ENCODE data around the gene IRF4. TPM values are rescaled to one million over a fixed set of nuclear protein-coding genes. Genes with fewer than 3 reads are reported as not detected.

Gene IRF4
- total and polyA plus RNA-seq, 2 donors (not counting 3 experiments of a cell fraction or from before 2014, with no cell fraction given), result not detected

DNA sequence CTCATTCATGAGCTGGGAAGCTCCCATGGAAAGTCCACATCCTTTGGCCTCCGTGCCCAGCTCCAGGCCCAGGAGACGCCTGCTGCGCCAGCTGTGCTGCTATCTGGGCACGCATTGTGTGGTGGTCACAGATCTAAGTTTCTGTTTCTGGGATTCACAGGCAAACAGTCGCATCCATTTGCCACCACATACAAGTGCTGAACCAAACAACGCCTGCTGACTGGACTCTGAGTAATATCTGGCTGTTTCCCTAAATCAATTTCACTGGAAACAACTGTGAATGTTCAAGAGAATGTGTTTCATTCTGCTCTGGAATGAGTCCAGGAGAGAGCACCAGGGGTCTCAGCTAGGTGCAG lies 45.5 kb downstream of the IRF4 start:
- no peak overlapping the region for H3K4me2 ChIP-seq (ENCODE audit: insufficient read depth, low read length)
- no peaks in the 10 kb centered on the region for H3K9me3 ChIP-seq (replicated peaks; ENCODE audit: control insufficient read depth, insufficient read depth, low read length)
- no peaks in the 10 kb centered on the region for H3K79me2 ChIP-seq (ENCODE audit: control insufficient read depth, insufficient read depth, low read length)
- no TSS peak for BruUV-seq (replicated peaks)
- no peaks in the 10 kb centered on the region for H3K9me1 ChIP-seq (replicated peaks; ENCODE audit: control insufficient read depth, extremely low read depth, insufficient read depth, low read length)
- POLR2A ChIA-PET, result no interaction called here
- DNase-seq (ENCODE audit: low read depth, low spot score), result no peak
- CTCF ChIA-PET, result no interaction called here
- no peaks in the 10 kb centered on the region for H3K27me3 ChIP-seq (ENCODE audit: control insufficient read depth in 2 of 2, insufficient read depth in 2 of 2, low read length in 2 of 2)
- H3K4me1 ChIP-seq (ENCODE audit: control insufficient read depth, extremely low read depth, insufficient read depth, low read length), result no peaks in the 10 kb centered on the region
- no peak overlapping the region for H3K4me3 ChIP-seq (replicated peaks in 1 of 3; ENCODE audit: insufficient read depth in 1 of 3, low read depth in 1 of 3, low read length in 3 of 3)
- dilution Hi-C loops (cut with MboI; ENCODE audit: extremely low pct_ligation_motif_present, low sequenced_read_pairs) (no loop called here), intact Hi-C loops (cut with micrococcal nuclease) (no loop called here)
- no peaks in the 10 kb centered on the region for H4K20me1 ChIP-seq (replicated peaks; ENCODE audit: control insufficient read depth, extremely low read depth, insufficient read depth, low read length)
- no peak overlapping the region for H2AFZ ChIP-seq (ENCODE audit: low read depth, low read length)
- H3K27ac ChIP-seq (ENCODE audit: insufficient read depth, low read depth, low read length), result no peak overlapping the region
- H3K9ac ChIP-seq (replicated peaks; ENCODE audit: extremely low read depth, insufficient read depth, low read length), result no peak overlapping the region
- no peak for FAIRE-seq
- TF ChIP-seq, protein P1, sequence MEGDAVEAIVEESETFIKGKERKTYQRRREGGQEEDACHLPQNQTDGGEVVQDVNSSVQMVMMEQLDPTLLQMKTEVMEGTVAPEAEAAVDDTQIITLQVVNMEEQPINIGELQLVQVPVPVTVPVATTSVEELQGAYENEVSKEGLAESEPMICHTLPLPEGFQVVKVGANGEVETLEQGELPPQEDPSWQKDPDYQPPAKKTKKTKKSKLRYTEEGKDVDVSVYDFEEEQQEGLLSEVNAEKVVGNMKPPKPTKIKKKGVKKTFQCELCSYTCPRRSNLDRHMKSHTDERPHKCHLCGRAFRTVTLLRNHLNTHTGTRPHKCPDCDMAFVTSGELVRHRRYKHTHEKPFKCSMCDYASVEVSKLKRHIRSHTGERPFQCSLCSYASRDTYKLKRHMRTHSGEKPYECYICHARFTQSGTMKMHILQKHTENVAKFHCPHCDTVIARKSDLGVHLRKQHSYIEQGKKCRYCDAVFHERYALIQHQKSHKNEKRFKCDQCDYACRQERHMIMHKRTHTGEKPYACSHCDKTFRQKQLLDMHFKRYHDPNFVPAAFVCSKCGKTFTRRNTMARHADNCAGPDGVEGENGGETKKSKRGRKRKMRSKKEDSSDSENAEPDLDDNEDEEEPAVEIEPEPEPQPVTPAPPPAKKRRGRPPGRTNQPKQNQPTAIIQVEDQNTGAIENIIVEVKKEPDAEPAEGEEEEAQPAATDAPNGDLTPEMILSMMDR (IDR thresholded peaks at IDR 0.05; ENCODE audit: extremely low read depth in 1 of 2, insufficient read depth in 1 of 2, low read depth in 1 of 2, low read length in 2 of 2), result no peak
- TF ChIP-seq JUN (IDR thresholded peaks at IDR 0.05; ENCODE audit: borderline replicate concordance, insufficient read depth, insufficient read length, low read depth) (no peak), POLR2A (IDR thresholded peaks at IDR 0.05; ENCODE audit: low read depth, low read length) (no peak), POLR2AphosphoS5 (IDR thresholded peaks at IDR 0.05; ENCODE audit: insufficient read depth, low read depth, low read length) (no peak), GATA2 (IDR thresholded peaks at IDR 0.05; ENCODE audit: insufficient read depth, insufficient read length, low read depth, low read length) (no peak)
- no peaks in the 10 kb centered on the region for H3K36me3 ChIP-seq (ENCODE audit: control insufficient read depth in 2 of 2, extremely low read depth in 1 of 2, insufficient read depth in 2 of 2, low read length in 2 of 2)

DNA sequence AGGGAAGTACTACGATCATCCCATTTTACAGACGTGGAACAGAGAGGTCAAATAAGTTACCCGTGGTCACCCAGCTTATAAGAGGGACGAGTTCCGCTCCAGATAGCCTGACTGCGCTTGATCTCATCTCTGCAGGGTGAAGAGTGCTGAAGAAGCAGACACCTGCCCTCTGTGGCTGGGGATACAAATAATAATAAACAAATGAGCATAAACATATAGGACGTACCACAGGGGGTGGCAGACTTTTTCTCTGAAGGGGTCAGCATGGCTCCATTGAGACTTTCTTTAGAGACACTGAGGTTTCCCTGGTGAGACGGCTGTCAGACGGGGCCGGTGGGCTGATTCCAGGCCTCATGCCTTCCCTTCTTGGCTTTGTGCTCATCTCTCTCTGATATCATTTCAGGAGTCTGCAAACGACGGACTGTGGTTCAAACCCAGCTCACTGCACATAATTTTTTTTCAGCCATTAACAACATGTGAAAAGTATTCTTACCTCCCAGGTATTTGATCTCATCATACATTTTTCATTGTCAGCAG lies 47.1 kb downstream of the IRF4 start:
- Histone ChIP-seq H3K9me1 (replicated peaks; ENCODE audit: control insufficient read depth, extremely low read depth, insufficient read depth, low read length) (no peaks in the 10 kb centered on the region), H3K27me3 (ENCODE audit: control insufficient read depth in 2 of 2, insufficient read depth in 2 of 2, low read length in 2 of 2) (no peaks in the 10 kb centered on the region), H3K9me3 (replicated peaks; ENCODE audit: control insufficient read depth, insufficient read depth, low read length) (no peaks in the 10 kb centered on the region), H3K79me2 (ENCODE audit: control insufficient read depth, insufficient read depth, low read length) (no peaks in the 10 kb centered on the region), H3K9ac (replicated peaks; ENCODE audit: extremely low read depth, insufficient read depth, low read length) (no peak overlapping the region), H3K4me2 (ENCODE audit: insufficient read depth, low read length) (no peak overlapping the region), H3K36me3 (ENCODE audit: control insufficient read depth in 2 of 2, extremely low read depth in 1 of 2, insufficient read depth in 2 of 2, low read length in 2 of 2) (no peaks in the 10 kb centered on the region), H3K27ac (ENCODE audit: insufficient read depth, low read depth, low read length) (no peak overlapping the region), H3K4me3 (replicated peaks in 1 of 3; ENCODE audit: insufficient read depth in 1 of 3, low read depth in 1 of 3, low read length in 3 of 3) (no peak overlapping the region), H2AFZ (ENCODE audit: low read depth, low read length) (no peak overlapping the region), H3K4me1 (ENCODE audit: control insufficient read depth, extremely low read depth, insufficient read depth, low read length) (no peaks in the 10 kb centered on the region), H4K20me1 (replicated peaks; ENCODE audit: control insufficient read depth, extremely low read depth, insufficient read depth, low read length) (no peaks in the 10 kb centered on the region)
- TF ChIP-seq POLR2A (IDR thresholded peaks at IDR 0.05; ENCODE audit: low read depth, low read length) (no peak), POLR2AphosphoS5 (IDR thresholded peaks at IDR 0.05; ENCODE audit: insufficient read depth, low read depth, low read length) (no peak), FOS (IDR thresholded peaks at IDR 0.05; ENCODE audit: borderline replicate concordance, insufficient read depth, low read length) (no peak), JUN (IDR thresholded peaks at IDR 0.05; ENCODE audit: borderline replicate concordance, insufficient read depth, insufficient read length, low read depth) (no peak), EZH2 (IDR thresholded peaks at IDR 0.05; ENCODE audit: borderline replicate concordance, low read depth, low read length, severe bottlenecking) (no peak), GATA2 (IDR thresholded peaks at IDR 0.05; ENCODE audit: insufficient read depth, insufficient read length, low read depth, low read length) (no peak), MYC (IDR thresholded peaks at IDR 0.05; ENCODE audit: low read depth, low read length) (no peak)
- TF ChIP-seq, protein P2, sequence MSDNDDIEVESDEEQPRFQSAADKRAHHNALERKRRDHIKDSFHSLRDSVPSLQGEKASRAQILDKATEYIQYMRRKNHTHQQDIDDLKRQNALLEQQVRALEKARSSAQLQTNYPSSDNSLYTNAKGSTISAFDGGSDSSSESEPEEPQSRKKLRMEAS (IDR thresholded peaks at IDR 0.05; ENCODE audit: insufficient read depth, insufficient read length), result no peak
- TF ChIP-seq, protein P1 (IDR thresholded peaks at IDR 0.05; ENCODE audit: extremely low read depth in 1 of 2, insufficient read depth in 1 of 2, low read depth in 1 of 2, low read length in 2 of 2), result no peak
- FAIRE-seq (no peak), DNase-seq (ENCODE audit: low read depth, low spot score) (no peak)
- dilution Hi-C loops (cut with MboI; ENCODE audit: extremely low pct_ligation_motif_present, low sequenced_read_pairs) (no loop called here), intact Hi-C loops (cut with micrococcal nuclease) (no loop called here)
- POLR2A ChIA-PET, result no interaction called here
- CTCF ChIA-PET, result no interaction called here
- no TSS peak for BruUV-seq (replicated peaks)
